Mesendoderm (in vitro differentiated cells): ENCODE measurements around the gene ABCC1.

ENCODE experiments used
- DNase-seq: peaks from one replicate; pipeline ENCODE4 v3.0.0; 2013
- H2AK5ac ChIP-seq: 2 replicates; pipeline ENCODE4 v1.6.1; 2013; ENCODE audit warnings: low read length, inconsistent platforms
- H2BK120ac ChIP-seq: 2 replicates; pipeline ENCODE4 v1.6.1; 2013; ENCODE audit warnings: low read depth, mild to moderate bottlenecking, low read length, moderate library complexity, mixed read lengths
- H2BK15ac ChIP-seq: replicated peaks from 2 replicates; pipeline ENCODE4 v1.6.1; 2013; ENCODE audit warnings: low read depth, mild to moderate bottlenecking, moderate library complexity
- H2BK5ac ChIP-seq: 2 replicates; pipeline ENCODE4 v1.6.1; 2013; ENCODE audit warnings: low read length, inconsistent platforms
- H3K18ac ChIP-seq: 2 replicates; pipeline ENCODE4 v1.6.1; 2013; ENCODE audit warnings: mild to moderate bottlenecking, low read length, mixed read lengths
- H3K23ac ChIP-seq: one replicate; pipeline ENCODE4 v1.6.1; 2013; ENCODE audit warnings: low read length
- H3K27ac ChIP-seq: 2 replicates; pipeline ENCODE4 v1.5.1; 2013; ENCODE audit warnings: low read depth, mild to moderate bottlenecking, inconsistent platforms, low read length, moderate library complexity
- H3K27me3 ChIP-seq: 2 replicates; pipeline ENCODE4 v1.6.1; 2013; ENCODE audit warnings: low read length, control low read depth, mild to moderate bottlenecking, inconsistent platforms; ENCODE audit not compliant: insufficient read depth, poor library complexity
- H3K36me3 ChIP-seq: 2 replicates; pipeline ENCODE4 v1.6.1; 2013; ENCODE audit warnings: low read length, inconsistent platforms; ENCODE audit not compliant: control insufficient read depth, insufficient read depth
- H3K4ac ChIP-seq: one replicate; pipeline ENCODE4 v1.6.1; 2013; ENCODE audit warnings: low read depth, mild to moderate bottlenecking, low read length, moderate library complexity
- H3K4me1 ChIP-seq: 2 replicates; pipeline ENCODE4 v1.6.1; 2013; ENCODE audit warnings: low read depth, low read length, inconsistent platforms; ENCODE audit not compliant: control insufficient read depth
- H3K4me2 ChIP-seq: 2 replicates; pipeline ENCODE4 v1.6.1; 2013; ENCODE audit warnings: low read length
- H3K4me3 ChIP-seq: 2 replicates; pipeline ENCODE4 v1.5.1; 2013; ENCODE audit warnings: mild to moderate bottlenecking, low read length
- H3K56ac ChIP-seq: one replicate; pipeline ENCODE4 v1.6.1; 2013; ENCODE audit warnings: low read length
- H3K79me1 ChIP-seq: 2 replicates; pipeline ENCODE4 v1.6.1; 2013; ENCODE audit warnings: low read length, inconsistent platforms
- H3K79me2 ChIP-seq: 2 replicates; pipeline ENCODE4 v1.6.1; 2013; ENCODE audit warnings: mild to moderate bottlenecking, low read length; ENCODE audit not compliant: control insufficient read depth, insufficient read depth
- H3K9ac ChIP-seq: 2 replicates; pipeline ENCODE4 v1.6.1; 2013; ENCODE audit warnings: low read length, inconsistent platforms
- H4K5ac ChIP-seq: one replicate; pipeline ENCODE4 v1.6.1; 2013; ENCODE audit warnings: low read length
- H4K8ac ChIP-seq: one replicate; pipeline ENCODE4 v1.6.1; 2013; ENCODE audit warnings: low read depth, mild to moderate bottlenecking, control low read depth, low read length, moderate library complexity
- WGBS: extraction: QIAGEN DNeasy Blood & Tissue Kit; methylation state at CpG from one replicate; pipeline ENCODE4 v1.1.7; 2013; ENCODE audit warnings: low lambda C conversion rate, missing lambda C conversion rate; ENCODE audit not compliant: insufficient coverage; ENCODE audit errors: extremely low coverage; 5-methylcytosine and 5-hydroxymethylcytosine counted together

Gene ABCC1

GRCh38 chr16:16184594-16184993, 235.2 kb downstream of the ABCC1 start:
- H3K9ac ChIP-seq = no peak overlapping the region
- H3K23ac ChIP-seq = no peak overlapping the region
- H3K18ac ChIP-seq = no peak overlapping the region
- H4K8ac ChIP-seq = no peak overlapping the region
- H3K4me2 ChIP-seq = no peak overlapping the region
- H3K4me1 ChIP-seq = no peaks in the 10 kb centered on the region
- no peak overlapping the region for H4K5ac ChIP-seq
- DNase-seq = no peak
- no CpG with 5 or more reads among the region's 5 CpGs for WGBS
- no peak overlapping the region for H3K27ac ChIP-seq
- no peaks in the 10 kb centered on the region for H3K36me3 ChIP-seq
- H3K56ac ChIP-seq = no peak overlapping the region
- H3K4me3 ChIP-seq = no peak overlapping the region
- no peak overlapping the region for H2BK120ac ChIP-seq
- H3K79me1 ChIP-seq = no peaks in the 10 kb centered on the region
- H3K79me2 ChIP-seq = no peaks in the 10 kb centered on the region
- no peak overlapping the region for H2AK5ac ChIP-seq
- no peak overlapping the region for H3K4ac ChIP-seq
- H2BK15ac ChIP-seq = no peak overlapping the region
- no peaks in the 10 kb centered on the region for H3K27me3 ChIP-seq
- H2BK5ac ChIP-seq = no peak overlapping the region

- H4K5ac ChIP-seq = no peak overlapping the region
- DNase-seq = no peak
- no peak overlapping the region for H3K9ac ChIP-seq
- no peaks in the 10 kb centered on the region for H3K79me2 ChIP-seq
- no peak overlapping the region for H3K27ac ChIP-seq
- no peaks in the 10 kb centered on the region for H3K36me3 ChIP-seq
- H3K4ac ChIP-seq = no peak overlapping the region
- no peak overlapping the region for H3K4me3 ChIP-seq
- H2BK120ac ChIP-seq = no peak overlapping the region
- no peak overlapping the region for H3K4me2 ChIP-seq
- H2BK5ac ChIP-seq = no peak overlapping the region
- H3K56ac ChIP-seq = no peak overlapping the region
- H3K23ac ChIP-seq = no peak overlapping the region
- H3K4me1 ChIP-seq = no peaks in the 10 kb centered on the region
- WGBS = no CpG with 5 or more reads among the region's 4 CpGs
- H3K79me1 ChIP-seq = no peaks in the 10 kb centered on the region
- no peak overlapping the region for H2BK15ac ChIP-seq
- H4K8ac ChIP-seq = no peak overlapping the region
- H2AK5ac ChIP-seq = no peak overlapping the region
- H3K27me3 ChIP-seq = no peaks in the 10 kb centered on the region
- H3K18ac ChIP-seq = no peak overlapping the region
Measured at GRCh38 chr16:16185095-16185494, 235.7 kb downstream of the ABCC1 start.

GRCh38 chr16:16186820-16187219, 237.4 kb downstream of the ABCC1 start:
- Histone ChIP-seq H3K4me2 (no peak overlapping the region), H3K36me3 (no peaks in the 10 kb centered on the region)

GRCh38 chr16:16188827-16189226, 239.4 kb downstream of the ABCC1 start:
- H3K23ac ChIP-seq = no peak overlapping the region
- H3K27ac ChIP-seq = no peak overlapping the region
- no peaks in the 10 kb centered on the region for H3K27me3 ChIP-seq
- no peak overlapping the region for H3K4ac ChIP-seq
- H4K8ac ChIP-seq = no peak overlapping the region
- H3K4me1 ChIP-seq = no peaks in the 10 kb centered on the region
- no peak for DNase-seq
- H2BK120ac ChIP-seq = no peak overlapping the region
- no peaks in the 10 kb centered on the region for H3K79me2 ChIP-seq
- no peak overlapping the region for H2BK15ac ChIP-seq
- no peaks in the 10 kb centered on the region for H3K36me3 ChIP-seq
- H2BK5ac ChIP-seq = no peak overlapping the region
- H3K79me1 ChIP-seq = no peaks in the 10 kb centered on the region
- no peak overlapping the region for H3K4me3 ChIP-seq
- no CpG with 5 or more reads among the region's 13 CpGs for WGBS
- no peak overlapping the region for H3K18ac ChIP-seq
- H3K4me2 ChIP-seq = no peak overlapping the region
- no peak overlapping the region for H2AK5ac ChIP-seq
- no peak overlapping the region for H3K9ac ChIP-seq
- no peak overlapping the region for H4K5ac ChIP-seq
- no peak overlapping the region for H3K56ac ChIP-seq

More at GRCh38 chr16:16186820-16187219, 237.4 kb downstream of the ABCC1 start:
- Histone ChIP-seq H2BK15ac (no peak overlapping the region), H2BK5ac (no peak overlapping the region), H3K4me1 (no peaks in the 10 kb centered on the region), H3K27me3 (no peaks in the 10 kb centered on the region), H2BK120ac (no peak overlapping the region), H2AK5ac (no peak overlapping the region), H3K56ac (no peak overlapping the region), H3K4me3 (no peak overlapping the region), H3K9ac (no peak overlapping the region), H4K8ac (no peak overlapping the region), H3K79me1 (no peaks in the 10 kb centered on the region), H3K4ac (no peak overlapping the region), H3K79me2 (no peaks in the 10 kb centered on the region), H3K18ac (no peak overlapping the region), H3K27ac (no peak overlapping the region), H4K5ac (no peak overlapping the region), H3K23ac (no peak overlapping the region)
- DNase-seq = no peak
- no CpG with 5 or more reads among the region's 11 CpGs for WGBS

- Histone ChIP-seq H2BK15ac (no peak overlapping the region), H3K36me3 (no peaks in the 10 kb centered on the region), H3K9ac (no peak overlapping the region), H3K4me2 (no peak overlapping the region), H3K23ac (no peak overlapping the region), H2BK5ac (no peak overlapping the region), H4K8ac (no peak overlapping the region), H2BK120ac (no peak overlapping the region), H3K27me3 (no peaks in the 10 kb centered on the region), H3K4ac (no peak overlapping the region), H3K18ac (no peak overlapping the region), H3K4me3 (no peak overlapping the region), H3K79me1 (no peaks in the 10 kb centered on the region), H3K79me2 (no peaks in the 10 kb centered on the region), H3K27ac (no peak overlapping the region), H3K4me1 (no peaks in the 10 kb centered on the region), H4K5ac (no peak overlapping the region), H2AK5ac (no peak overlapping the region), H3K56ac (no peak overlapping the region)
- WGBS = no CpG with 5 or more reads among the region's 8 CpGs
- DNase-seq = no peak
Measured at GRCh38 chr16:16189842-16190241, 240.4 kb downstream of the ABCC1 start.

GRCh38 chr16:16190546-16190945, 241.1 kb downstream of the ABCC1 start:
- H3K4me3 ChIP-seq = no peak overlapping the region
- H3K56ac ChIP-seq = no peak overlapping the region
- no peak overlapping the region for H4K8ac ChIP-seq
- H2BK120ac ChIP-seq = no peak overlapping the region
- H3K4me1 ChIP-seq = no peaks in the 10 kb centered on the region
- no peak overlapping the region for H3K23ac ChIP-seq
- no peak overlapping the region for H3K4me2 ChIP-seq
- H3K9ac ChIP-seq = no peak overlapping the region
- H3K36me3 ChIP-seq = no peaks in the 10 kb centered on the region
- no peak overlapping the region for H3K27ac ChIP-seq
- no peak overlapping the region for H2BK5ac ChIP-seq
- no peaks in the 10 kb centered on the region for H3K27me3 ChIP-seq
- H2AK5ac ChIP-seq = no peak overlapping the region
- DNase-seq = no peak
- no peaks in the 10 kb centered on the region for H3K79me1 ChIP-seq
- no peak overlapping the region for H3K18ac ChIP-seq
- no peaks in the 10 kb centered on the region for H3K79me2 ChIP-seq
- H3K4ac ChIP-seq = no peak overlapping the region
- no peak overlapping the region for H4K5ac ChIP-seq
- no peak overlapping the region for H2BK15ac ChIP-seq
- WGBS = no CpG with 5 or more reads among the region's 5 CpGs
